Natural killer cell (primary cell): ENCODE measurements around the gene GRAMD4. TPM values are rescaled to one million over a fixed set of nuclear protein-coding genes. Genes with fewer than 3 reads are reported as not detected.
A peak's percentile ranks its signal among the peaks of the same experiment; 100 is the strongest.

ENCODE experiments used
- ATAC-seq, 3 donors: fragments of 150-1000 bp in 2 of 3; fragments of 200-7000 bp in 1 of 3; cut with Tn5 transposase; 1 replicate in 1 of 3; 2 replicates in 2 of 3; pipeline ENCODE4 v1.10.0; 2021; ENCODE audit warnings: mild to moderate bottlenecking in 2 of 3, moderate library complexity in 2 of 3
- DNase-seq, 2 donors: peaks; one replicate each; pipeline versions ENCODE4 v3.0.0 to v3.0.0-alpha.2; 2013 to 2021; ENCODE audit warnings: mixed read lengths in 1 of 2
- H3K27ac ChIP-seq: one replicate; pipeline ENCODE4 v1.5.1; 2013; ENCODE audit warnings: mild to moderate bottlenecking, low read length
- H3K27me3 ChIP-seq: one replicate; pipeline ENCODE4 v1.6.1; 2013; ENCODE audit warnings: low read length; ENCODE audit not compliant: control insufficient read depth, insufficient read depth
- H3K36me3 ChIP-seq: one replicate; pipeline ENCODE4 v1.6.1; 2013; ENCODE audit warnings: low read length; ENCODE audit not compliant: control insufficient read depth, insufficient read depth
- H3K4me1 ChIP-seq: one replicate; pipeline ENCODE4 v1.6.1; 2013; ENCODE audit warnings: low read length; ENCODE audit not compliant: control insufficient read depth, insufficient read depth
- H3K4me3 ChIP-seq: one replicate; pipeline ENCODE4 v1.5.1; 2013; ENCODE audit warnings: low read length
- H3K9me3 ChIP-seq: one replicate; pipeline ENCODE4 v1.6.1; 2013; ENCODE audit warnings: low read length; ENCODE audit not compliant: control insufficient read depth, insufficient read depth
- H3K27ac Mint-ChIP-seq, 2 donors: one replicate each; pipeline ENCODE4 v1.8.0; 2022; ENCODE audit warnings: mild to moderate bottlenecking in 2 of 2, mixed read lengths in 2 of 2, moderate library complexity in 1 of 2
- H3K27me3 Mint-ChIP-seq, 2 donors: one replicate each; pipeline ENCODE4 v1.8.0; 2022; ENCODE audit warnings: low read depth in 2 of 2, mixed read lengths in 2 of 2
- H3K36me3 Mint-ChIP-seq: one replicate; pipeline ENCODE4 v1.8.0; 2022; ENCODE audit warnings: mixed read lengths
- H3K4me1 Mint-ChIP-seq, 2 donors: one replicate each; pipeline ENCODE4 v1.8.0; 2022; ENCODE audit warnings: mixed read lengths in 2 of 2
- H3K4me3 Mint-ChIP-seq: one replicate; pipeline ENCODE4 v1.8.0; 2022; ENCODE audit warnings: mild to moderate bottlenecking, moderate library complexity, mixed read lengths
- H3K9me3 Mint-ChIP-seq, 2 donors: one replicate each; pipeline ENCODE4 v1.8.0; 2022; ENCODE audit warnings: mixed read lengths in 2 of 2
- CTCF ChIP-seq: fragments of 200-600 bp; IDR thresholded peaks from one replicate; pipeline ENCODE4 v1.8.0; 2022; ENCODE audit warnings: antibody characterized with exemption
- WGBS: methylation state at CpG from one replicate; pipeline ENCODE4 v1.1.7; 2013; ENCODE audit warnings: missing lambda C conversion rate; ENCODE audit not compliant: insufficient coverage; 5-methylcytosine and 5-hydroxymethylcytosine counted together
- intact Hi-C: fragments of 100-400 bp; cut with micrococcal nuclease; formaldehyde crosslinking; loops from one replicate; pipeline ENCODE4 v1.14.2; 2022
- total RNA-seq, 4 donors: library from RNA; stranded (reverse); fragments of 120-200 nt in 1 of 4; gene quantifications; one replicate each; pipeline versions ENCODE4 v1.2.3 to v1.2.4, GENCODE V29; 2013 to 2022

GRAMD4 gene
- total RNA-seq, 3 donors from 2014 or later (not counting 1 experiment from before 2014, with no cell fraction given) = 30.0 to 78.5 (median 41.6) TPM

- 35% methylated on average over 13 of the region's 13 CpGs for WGBS
- Mint-ChIP-seq H3K36me3 (no peaks in the 10 kb centered on the region), H3K27ac (peak overlapping the region; percentile 81 to 88), H3K27me3 (no peaks in the 10 kb centered on the region), H3K4me1 (peaks cover 24 to 35% of the 10 kb centered on the region in 2 donors), H3K4me3 (peak overlapping the region; percentile 91), H3K9me3 (no peaks in the 10 kb centered on the region)
- DNase-seq (no peak), ATAC-seq (peak in 2 of 3 donors; percentile 11 to 22)
- Histone ChIP-seq H3K9me3 (no peaks in the 10 kb centered on the region), H3K4me3 (no peak overlapping the region), H3K27ac (peak overlapping the region; percentile 61), H3K36me3 (no peaks in the 10 kb centered on the region), H3K27me3 (no peaks in the 10 kb centered on the region), H3K4me1 (peaks cover 49% of the 10 kb centered on the region)
- intact Hi-C loops = no loop called here
- no peak for TF ChIP-seq CTCF
Observed at GRCh38 chr22:46612341-46612903, 7.8 kb upstream of the GRAMD4 start.

- intact Hi-C loops = no loop called here
- no peaks in the 10 kb centered on the region for H3K9me3 Mint-ChIP-seq
- H3K4me1 Mint-ChIP-seq = peaks cover 24 to 29% of the 10 kb centered on the region in 2 donors
- Histone ChIP-seq H3K27me3 (no peaks in the 10 kb centered on the region), H3K9me3 (no peaks in the 10 kb centered on the region), H3K36me3 (no peaks in the 10 kb centered on the region), H3K4me3 (peak overlapping the region; percentile 37), H3K4me1 (peaks cover 49% of the 10 kb centered on the region), H3K27ac (peak overlapping the region; percentile 61)
- ATAC-seq (peak; percentile 66 to 74 (median 66)), DNase-seq (peak; percentile 27 to 63)
- H3K4me3 Mint-ChIP-seq = peak overlapping the region; percentile 91
- no peaks in the 10 kb centered on the region for H3K36me3 Mint-ChIP-seq
- no peak for TF ChIP-seq CTCF
- H3K27me3 Mint-ChIP-seq = no peaks in the 10 kb centered on the region
- peak overlapping the region; percentile 81 to 88 for H3K27ac Mint-ChIP-seq
- 14% methylated on average over 20 of the region's 23 CpGs for WGBS
Observed at GRCh38 chr22:46612904-46613605, 7.1 kb upstream of the GRAMD4 start.

GRCh38 chr22:46613606-46614021, 6.6 kb upstream of the GRAMD4 start:
- peak in 1 of 2 donors; percentile 31 for DNase-seq
- Histone ChIP-seq H3K27me3 (no peaks in the 10 kb centered on the region), H3K36me3 (no peaks in the 10 kb centered on the region), H3K4me3 (peak overlapping the region; percentile 37), H3K9me3 (no peaks in the 10 kb centered on the region), H3K4me1 (peaks cover 49% of the 10 kb centered on the region), H3K27ac (peak overlapping the region; percentile 61)
- intact Hi-C loops = no loop called here
- Mint-ChIP-seq H3K27me3 (no peaks in the 10 kb centered on the region), H3K36me3 (no peaks in the 10 kb centered on the region), H3K27ac (peak overlapping the region; percentile 81 to 88), H3K4me1 (peaks cover 24 to 34% of the 10 kb centered on the region in 2 donors), H3K4me3 (peak overlapping the region; percentile 91), H3K9me3 (no peaks in the 10 kb centered on the region)
- ATAC-seq = peak; percentile 3 to 35 (median 11)
- no peak for TF ChIP-seq CTCF
- 25% methylated on average over 12 of the region's 13 CpGs for WGBS
